Right ventricle myocardium inferior (tissue), 1 donor: ENCODE measurements around the gene PUS7L. TPM values are rescaled to one million over a fixed set of nuclear protein-coding genes. Genes with fewer than 3 reads are reported as not detected.
"Not testable (repeated sequence)": the region's sequence is repeated elsewhere in the genome, so short reads cannot be mapped to it uniquely, and the experiment has no call there.

Experiments
- ATAC-seq: fragments of 200-7000 bp; cut with Tn5 transposase; one replicate; pipeline ENCODE4 v1.9.1; 2020; ENCODE audit warnings: mild to moderate bottlenecking, moderate library complexity
- DNase-seq: peaks from one replicate; pipeline ENCODE4 v3.0.0; 2021; ENCODE audit errors: missing footprints
- intact Hi-C: fragments of 100-400 bp; cut with DNase I; formaldehyde crosslinking; loops from one replicate; pipeline ENCODE4 v1.11.0; 2022
- total RNA-seq: library from RNA; stranded (reverse); fragmentation: NEBNext Ultra II Directional; extraction: Animal tissue kit (Norgen Biotek cat#: 25700); gene quantifications from one replicate; pipeline ENCODE4 v1.2.1, GENCODE V29; 2021
- donor health status: DM: no; HTN: yes; CAD: no; lungs with severe emphysema.

PUS7L gene
- total RNA-seq, 1 donor from 2014 or later, result 3.5 TPM

DNA sequence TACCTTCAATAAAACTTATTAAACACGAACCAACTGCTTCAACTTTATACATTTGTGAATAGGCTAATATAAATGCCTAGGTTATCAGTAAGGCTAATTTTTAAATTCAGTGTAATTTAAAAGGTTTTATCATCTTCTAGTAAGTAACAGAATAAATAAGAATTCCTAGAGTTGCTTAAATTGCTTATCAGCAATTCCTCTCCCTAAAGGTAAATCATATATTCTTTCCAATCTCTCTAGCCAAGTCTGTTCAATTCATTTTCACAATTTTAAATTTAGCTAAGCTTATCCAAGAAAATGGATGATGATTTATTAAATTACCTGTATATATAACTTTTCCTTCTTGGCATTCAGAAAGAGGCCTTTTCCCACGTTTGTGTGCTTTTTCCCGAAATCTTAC lies 4.6 kb downstream of the PUS7L start:
- intact Hi-C loops, result no loop called here
- no peak for ATAC-seq
- DNase-seq, result no peak

DNA sequence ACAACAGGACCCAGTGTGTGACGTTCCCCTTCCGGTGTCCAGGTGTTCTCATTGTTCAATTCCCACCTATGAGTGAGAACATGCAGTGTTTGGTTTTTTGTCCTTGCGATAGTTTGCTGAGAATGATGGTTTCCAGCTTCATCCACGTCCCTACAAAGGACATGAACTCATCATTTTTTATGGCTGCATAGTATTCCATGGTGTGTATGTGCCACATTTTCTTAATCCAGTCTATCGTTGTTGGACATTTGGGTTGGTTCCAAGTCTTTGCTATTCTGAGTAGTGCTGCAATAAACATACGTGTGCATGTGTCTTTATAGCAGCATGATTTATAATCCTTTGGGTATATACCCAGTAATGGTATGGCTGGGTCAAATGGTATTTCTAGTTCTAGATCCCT lies 7.2 kb downstream of the PUS7L start:
- DNase-seq, intact Hi-C loops, ATAC-seq: not testable (repeated sequence)

DNA sequence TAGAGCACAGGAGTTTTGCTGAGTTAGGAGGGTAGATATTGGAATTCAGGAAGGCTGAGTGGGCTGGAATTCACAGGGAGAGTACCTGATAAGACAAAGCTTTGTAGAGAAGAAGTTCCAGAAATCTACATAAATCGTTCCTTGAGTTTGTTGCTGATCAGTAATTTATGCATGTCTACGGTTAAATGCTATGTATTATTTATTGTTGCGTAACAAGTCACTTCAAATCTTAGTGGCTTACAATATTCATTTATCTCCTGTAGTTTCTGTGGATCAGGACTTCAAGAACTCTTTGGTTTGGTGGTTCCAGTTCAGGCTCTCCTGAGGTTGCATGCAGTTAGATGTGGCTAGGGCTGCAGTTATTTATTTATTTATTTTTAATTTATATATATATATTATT lies 7.8 kb downstream of the PUS7L start:
- DNase-seq (no peak), ATAC-seq (no peak)
- intact Hi-C loops, result no loop called here

DNA sequence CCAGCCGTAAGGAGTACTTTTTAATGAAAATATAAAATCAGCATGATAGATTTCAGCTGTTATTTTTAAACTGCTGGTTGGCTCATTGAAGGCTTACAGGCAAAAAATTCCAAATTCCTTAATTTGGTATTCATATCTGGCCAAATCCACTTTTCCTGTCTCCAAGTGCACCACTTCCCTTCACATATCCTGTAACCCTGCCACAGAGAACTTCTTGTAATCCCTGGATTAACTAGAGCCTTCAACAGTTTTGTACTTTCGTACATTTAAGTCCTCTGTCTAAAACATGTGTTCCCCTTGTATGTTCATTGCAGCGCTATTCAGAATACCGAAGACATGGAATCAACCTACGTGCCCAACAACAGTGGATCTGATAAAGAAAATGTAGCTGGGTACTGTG lies 9.6 kb downstream of the PUS7L start:
- intact Hi-C loops, result no loop called here
- no peak for DNase-seq
- ATAC-seq, result no peak

DNA sequence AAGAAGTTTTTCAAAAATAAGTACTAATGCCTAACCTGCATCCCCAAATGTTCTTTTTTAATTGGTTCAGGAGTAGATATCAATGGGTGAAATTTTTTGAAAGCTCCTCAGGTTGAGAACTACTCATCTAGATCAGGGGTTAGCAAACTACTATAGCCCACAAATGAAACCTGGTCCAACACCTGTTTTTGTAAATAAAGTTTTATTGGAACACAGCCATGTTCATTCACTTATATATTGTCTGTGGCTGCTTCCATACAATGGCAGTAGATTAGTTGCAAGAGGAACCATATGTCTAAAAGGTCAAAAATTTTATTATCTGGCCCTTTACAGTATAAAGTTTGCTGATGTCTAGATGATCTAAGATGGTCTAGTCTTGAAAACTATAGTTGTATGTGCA lies 13.8 kb downstream of the PUS7L start:
- DNase-seq (no peak), ATAC-seq (no peak)
- intact Hi-C loops, result no loop called here

DNA sequence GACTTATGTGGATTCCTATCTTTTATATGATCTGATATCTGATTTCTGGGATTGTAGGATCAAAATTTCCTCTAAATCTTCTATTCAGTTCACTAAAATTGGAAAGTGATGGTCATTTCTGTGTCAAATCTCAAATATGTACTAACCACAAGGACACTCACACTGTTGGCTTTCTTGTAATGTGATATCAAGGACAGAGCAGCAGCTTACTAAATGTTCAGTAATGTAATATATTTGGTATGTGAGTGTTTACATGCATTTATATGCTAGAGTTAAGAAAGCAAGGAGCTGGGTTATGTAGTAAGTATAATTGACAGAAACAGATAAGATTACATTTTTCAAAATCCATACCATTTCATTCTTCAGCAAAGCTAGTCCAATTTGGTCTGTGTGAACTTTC lies 16.5 kb downstream of the PUS7L start:
- ATAC-seq (no peak), DNase-seq (no peak)
- intact Hi-C loops, result no loop called here

DNA sequence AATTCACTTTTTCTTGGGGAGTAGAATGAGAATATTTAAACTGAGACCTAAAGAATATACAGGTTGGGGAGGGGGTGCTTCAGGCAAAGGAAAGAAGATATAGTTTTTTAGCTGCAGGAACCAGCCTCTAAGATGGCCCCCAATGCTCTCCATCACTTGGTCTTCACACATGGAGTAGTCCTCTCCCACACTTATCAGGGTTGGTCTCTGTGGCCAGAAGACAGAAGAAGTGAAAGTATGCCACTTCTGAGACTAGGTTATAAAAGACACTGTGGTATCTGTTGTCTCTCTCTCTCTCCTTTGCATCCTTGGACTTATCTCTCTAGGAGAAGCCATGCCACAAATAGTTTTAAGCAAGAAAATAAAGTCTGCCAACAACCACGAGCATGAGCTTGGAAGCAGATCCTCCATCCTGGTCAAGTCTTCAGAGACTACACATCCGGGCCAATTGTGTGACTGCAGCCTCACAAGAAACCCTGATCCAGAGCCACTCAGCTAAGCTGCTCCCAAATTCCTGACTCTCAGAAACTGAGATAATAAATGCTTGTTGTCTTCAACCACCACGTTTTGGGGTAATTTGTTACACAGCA lies 18.0 kb downstream of the PUS7L start:
- intact Hi-C loops, result no loop called here
- no peak for ATAC-seq
- DNase-seq, result no peak

DNA sequence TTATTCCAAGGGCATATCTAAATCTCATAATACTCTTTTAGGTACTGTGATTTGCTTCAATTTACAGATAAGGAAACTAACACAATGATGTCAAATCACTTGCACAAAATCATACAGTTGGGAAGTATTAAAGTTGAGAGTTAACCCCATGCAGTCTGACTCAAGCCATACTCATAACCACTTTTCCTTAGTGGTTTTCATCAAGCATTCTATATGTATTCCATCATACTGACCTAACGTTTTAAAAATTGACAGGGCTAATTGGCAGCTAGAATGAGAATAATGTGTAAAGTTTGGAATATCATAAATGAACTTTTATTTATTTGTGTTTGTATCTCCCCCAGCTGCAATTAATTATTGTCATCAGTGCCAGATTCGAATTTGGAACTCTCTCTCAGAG lies 20.9 kb downstream of the PUS7L start:
- DNase-seq (no peak), ATAC-seq (no peak)
- intact Hi-C loops, result no loop called here

DNA sequence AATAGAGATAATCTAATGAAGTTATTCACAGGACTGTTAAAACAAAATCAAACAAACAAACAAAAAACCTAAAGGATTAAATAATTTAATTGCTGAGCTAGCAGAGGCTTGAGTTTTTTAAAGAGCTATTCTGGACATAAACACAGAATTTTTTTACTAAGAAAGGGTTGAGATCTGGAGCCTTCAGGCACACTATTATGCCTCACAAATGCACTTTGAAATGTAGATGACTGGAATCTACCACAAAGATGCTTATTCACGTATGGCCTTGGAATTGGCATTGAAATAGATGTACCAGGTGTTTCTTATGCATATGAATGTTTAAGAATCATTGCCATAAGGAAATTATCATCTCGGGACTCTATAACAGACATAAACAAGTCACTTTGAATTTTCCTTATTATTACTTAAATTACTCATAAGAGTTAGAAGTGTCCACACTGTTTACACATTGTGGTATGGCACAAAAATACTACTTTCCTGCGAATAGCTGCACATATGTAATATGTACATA lies 21.6 kb downstream of the PUS7L start:
- intact Hi-C loops, result no loop called here
- ATAC-seq, result no peak
- no peak for DNase-seq

DNA sequence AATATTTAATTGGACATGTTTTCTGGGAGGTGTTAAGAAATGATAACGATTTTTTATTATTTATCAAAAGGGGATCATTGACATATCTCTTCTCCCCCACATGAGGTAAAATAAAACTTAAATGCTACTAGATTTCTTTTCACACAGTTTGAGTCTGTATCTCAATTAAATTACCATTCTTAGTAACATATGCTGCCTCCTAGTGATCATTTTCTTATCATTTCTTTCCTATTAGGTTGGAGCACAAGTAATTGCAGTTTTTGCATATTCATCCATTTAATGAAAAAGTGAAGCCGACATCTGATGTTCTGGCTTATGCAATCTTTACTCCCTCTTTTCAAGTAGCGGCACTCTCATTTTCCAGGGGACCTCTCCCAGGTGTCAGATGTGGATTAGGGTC lies 24.9 kb downstream of the PUS7L start:
- ATAC-seq (no peak), DNase-seq (no peak)
- intact Hi-C loops, result no loop called here

DNA sequence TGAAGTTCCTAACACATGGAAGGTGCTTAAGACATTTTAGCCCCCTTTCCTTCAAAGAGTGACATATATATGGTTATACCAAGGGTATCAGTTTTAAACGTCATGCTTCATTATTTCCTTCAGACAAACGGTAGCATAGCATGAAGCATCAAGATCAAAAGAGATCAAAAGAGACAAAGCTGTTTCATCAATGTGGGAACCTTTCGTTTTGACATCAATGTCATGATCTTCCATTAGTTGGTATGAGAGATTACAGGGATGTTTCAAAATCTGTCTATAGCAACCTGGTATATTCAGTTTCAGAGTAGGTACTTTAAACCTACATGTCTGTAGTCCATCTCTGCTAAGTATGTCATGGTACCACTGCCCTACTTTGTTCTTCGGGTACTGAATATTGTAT lies 28.3 kb downstream of the PUS7L start:
- intact Hi-C loops, result no loop called here
- no peak for DNase-seq
- ATAC-seq, result no peak

DNA sequence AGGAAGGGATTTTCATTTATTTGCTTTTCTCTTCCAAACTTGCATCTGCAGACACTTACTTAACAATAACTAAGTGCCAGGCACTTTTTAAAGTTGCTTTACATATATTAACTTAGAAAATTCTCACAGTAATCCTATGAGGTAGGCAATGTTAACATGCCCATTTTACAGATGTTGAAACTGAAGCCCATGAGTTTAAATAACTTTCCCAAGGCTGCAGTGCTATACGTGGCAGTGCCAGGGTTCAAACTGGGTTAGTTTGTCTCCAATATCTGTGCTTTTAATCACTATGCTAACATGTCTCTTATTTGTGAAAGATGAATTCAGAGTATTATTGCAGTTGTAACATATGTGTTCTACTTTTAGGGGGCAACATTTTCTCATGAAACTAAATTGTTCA lies 29.9 kb downstream of the PUS7L start:
- DNase-seq, result no peak
- intact Hi-C loops, result no loop called here
- ATAC-seq, result no peak

DNA sequence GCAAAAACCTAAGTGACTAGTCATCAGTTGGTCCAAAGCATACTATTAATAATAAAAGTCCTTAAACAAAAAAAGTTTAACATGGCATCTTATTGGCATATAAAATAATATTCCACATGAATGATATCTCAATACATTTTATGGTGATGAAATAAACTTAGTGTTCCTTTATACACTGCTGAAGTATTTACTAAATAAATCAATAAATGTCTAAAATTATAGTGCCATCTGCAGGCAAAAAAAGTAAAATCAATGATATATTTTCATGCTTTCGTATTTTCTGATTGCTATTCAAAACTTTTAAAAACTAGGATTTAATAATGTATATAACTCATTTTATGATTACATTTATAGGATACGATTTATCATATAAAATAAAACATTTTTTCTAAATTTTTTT lies 30.5 kb downstream of the PUS7L start:
- intact Hi-C loops, result no loop called here
- DNase-seq (no peak), ATAC-seq (no peak)

DNA sequence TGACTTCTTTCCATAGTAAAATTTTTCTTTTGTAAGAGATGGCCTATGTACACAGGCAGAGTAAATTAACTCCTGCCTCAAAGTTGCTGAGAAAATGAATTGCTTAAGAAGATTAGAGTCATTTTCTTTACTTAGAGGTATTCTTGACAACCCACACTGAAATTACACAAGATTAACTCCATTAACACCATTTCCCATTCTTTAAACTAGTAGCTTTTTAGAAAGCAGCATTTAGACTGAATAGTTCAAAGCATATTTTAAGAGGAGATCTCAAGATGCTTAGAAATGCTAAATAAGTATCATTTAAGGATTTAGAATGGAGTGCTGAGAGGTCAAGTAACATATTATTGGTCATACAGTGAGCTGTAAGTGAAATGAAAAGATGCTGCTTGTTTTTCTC lies 35.5 kb downstream of the PUS7L start:
- intact Hi-C loops, result no loop called here
- no peak for ATAC-seq
- no peak for DNase-seq

DNA sequence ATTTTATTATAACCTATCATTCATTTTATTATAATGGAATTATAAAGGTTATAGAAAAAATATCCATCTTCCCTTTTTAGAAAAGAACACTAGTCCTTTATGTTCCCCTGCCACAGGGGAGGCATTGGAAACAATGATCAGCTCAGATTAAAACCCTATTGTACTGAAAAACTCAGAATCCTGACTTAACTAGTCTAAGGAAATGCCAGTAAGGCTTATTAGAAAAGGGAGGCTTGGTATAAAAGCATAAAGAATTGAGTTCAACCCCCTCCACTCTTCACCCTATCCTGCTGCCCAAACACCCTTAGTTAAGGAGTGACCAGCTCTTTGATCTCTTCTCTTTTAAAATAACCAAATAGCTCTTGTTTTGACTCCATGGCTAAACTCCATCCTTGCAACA lies 36.0 kb downstream of the PUS7L start:
- no peak for DNase-seq
- ATAC-seq, result no peak
- intact Hi-C loops, result no loop called here

DNA sequence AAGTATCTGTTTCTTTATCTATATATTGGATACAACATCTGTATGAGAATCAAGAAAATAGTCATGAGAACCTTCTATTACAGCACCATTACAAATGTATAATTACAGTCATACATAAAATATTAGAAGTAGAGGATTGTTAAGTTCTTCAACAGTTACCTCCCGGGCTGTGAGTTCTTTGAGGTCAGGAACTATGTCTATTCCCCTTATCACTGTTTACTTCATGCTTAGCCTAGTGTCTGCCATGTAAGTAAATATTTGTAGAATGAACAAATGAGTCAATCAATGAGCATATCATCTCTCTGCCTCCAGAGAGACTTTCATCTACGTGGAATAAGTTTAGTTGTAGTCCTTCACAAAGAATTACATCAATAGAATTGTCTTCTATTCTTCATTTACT lies 47.2 kb downstream of the PUS7L start:
- intact Hi-C loops, result no loop called here
- no peak for ATAC-seq
- no peak for DNase-seq

DNA sequence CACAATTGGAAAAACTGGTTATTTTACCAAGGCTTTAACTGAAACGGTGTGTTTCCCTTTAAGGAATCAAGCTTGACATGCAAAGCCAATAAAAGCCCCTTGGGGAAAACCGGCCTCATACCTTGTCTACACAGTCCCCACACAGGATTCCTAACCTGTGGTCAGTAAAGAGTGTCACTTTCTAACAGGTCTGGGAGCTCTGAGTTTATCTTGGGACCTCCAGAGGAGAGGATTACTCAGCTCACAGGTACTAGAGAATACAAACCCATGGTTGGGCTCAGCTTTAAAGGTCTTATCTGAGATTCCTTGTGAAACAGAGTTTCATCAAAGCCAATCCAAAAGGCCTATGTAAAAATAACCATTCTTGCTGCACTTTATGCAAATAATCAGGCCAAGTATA lies 54.8 kb downstream of the PUS7L start:
- ATAC-seq, intact Hi-C loops, DNase-seq: not testable (repeated sequence)

DNA sequence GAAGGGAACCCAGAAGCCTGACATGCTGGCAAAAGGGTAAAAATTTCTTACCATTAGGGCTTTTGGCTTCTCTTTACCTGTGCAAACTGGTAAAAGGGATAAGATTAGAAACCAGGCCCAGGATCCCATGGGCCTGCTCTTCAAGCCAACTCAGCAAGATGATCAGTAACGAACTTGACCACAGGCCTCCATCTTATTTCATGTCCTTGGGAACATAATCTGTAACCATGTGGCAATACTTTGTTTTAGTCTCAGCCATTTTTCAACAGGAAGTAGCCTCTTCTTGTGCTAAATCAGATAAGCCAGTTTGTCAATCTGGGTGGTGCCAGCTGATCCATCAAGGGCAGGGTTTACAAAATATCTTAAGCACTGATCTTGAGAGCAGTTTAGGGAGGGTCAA lies 57.4 kb downstream of the PUS7L start:
- ATAC-seq, DNase-seq, intact Hi-C loops: not testable (repeated sequence)

DNA sequence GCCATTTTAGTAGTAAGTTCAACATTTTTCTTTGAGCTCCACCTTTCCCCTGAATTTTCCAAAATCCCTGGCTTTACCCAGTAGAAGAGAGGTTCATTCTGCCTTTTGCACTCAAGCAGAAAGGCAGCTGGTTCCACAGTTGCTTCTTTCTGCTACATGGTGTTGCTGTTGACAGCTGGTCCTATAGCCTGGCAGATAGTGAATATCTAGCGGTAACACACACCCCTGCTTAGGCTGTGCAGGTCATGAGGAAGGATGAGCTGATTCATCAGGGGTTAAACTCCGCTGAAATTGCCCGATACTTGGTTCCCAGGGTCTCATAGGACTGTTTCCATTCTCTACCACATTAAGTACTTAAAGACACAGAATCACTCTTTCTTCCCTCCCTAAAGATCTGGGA lies 62.4 kb downstream of the PUS7L start:
- DNase-seq (no peak), ATAC-seq (no peak)
- intact Hi-C loops, result no loop called here

DNA sequence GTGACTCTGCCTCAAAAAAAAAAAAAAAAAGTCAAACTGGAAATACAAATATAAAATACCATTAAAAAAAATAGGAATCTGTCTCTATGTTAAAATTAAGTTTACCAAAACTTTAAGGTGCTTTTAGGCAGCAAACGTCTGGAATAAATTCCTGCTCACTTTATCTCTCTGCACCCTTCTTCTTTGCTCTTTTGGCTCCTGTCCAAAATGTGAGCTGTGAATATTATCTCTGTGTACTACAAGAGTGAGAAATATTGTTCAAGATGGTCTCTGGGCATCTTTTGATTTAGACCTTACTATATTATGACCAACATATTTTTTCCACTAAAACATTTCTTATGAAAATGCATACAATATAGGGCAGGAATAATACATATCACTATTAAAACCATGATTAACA lies 63.7 kb downstream of the PUS7L start:
- DNase-seq, result no peak
- intact Hi-C loops, result no loop called here
- ATAC-seq, result no peak

DNA sequence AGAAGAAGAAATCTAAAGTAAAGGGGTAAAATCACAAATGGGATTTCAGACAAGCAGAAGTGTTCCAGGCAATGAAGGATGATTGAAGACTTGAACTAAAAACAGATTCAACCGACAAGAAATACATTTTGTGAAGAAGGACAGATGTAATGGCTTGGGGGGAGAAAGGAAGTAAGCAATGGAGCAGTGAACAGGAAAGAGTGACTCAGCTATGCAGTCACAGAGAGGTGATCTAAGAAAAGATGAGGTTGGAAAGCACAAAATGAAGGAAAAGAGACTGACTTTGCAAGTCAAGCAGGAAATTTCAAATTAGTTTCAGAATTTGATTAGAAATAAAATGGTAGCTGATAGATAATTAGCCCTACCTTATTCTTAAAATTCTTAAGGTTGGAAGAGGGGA lies 66.5 kb downstream of the PUS7L start:
- ATAC-seq (no peak), DNase-seq (no peak)
- intact Hi-C loops, result no loop called here
